Brain microvascular endothelial cell (primary cell): Measurements from ENCODE around the gene MED9.
"Not testable (repeated sequence)": the region's sequence is repeated elsewhere in the genome, so short reads cannot be mapped to it uniquely, and the experiment has no call there.

Source experiments
- DNase-seq: peaks from one replicate; pipeline ENCODE4 v3.0.0-alpha.2; 2020
- H3K27ac ChIP-seq: fragments of 250-450 bp; sonication (Bioruptor Pico); 2 replicates; pipeline ENCODE4 v1.5.1; 2020; ENCODE audit warnings: mild to moderate bottlenecking, moderate library complexity
- H3K27me3 ChIP-seq: fragments of 250-450 bp; sonication (Bioruptor Pico); replicated peaks from 2 replicates; pipeline ENCODE4 v1.5.1; 2020; ENCODE audit warnings: mild to moderate bottlenecking
- H3K36me3 ChIP-seq: fragments of 250-450 bp; sonication (Bioruptor Pico); replicated peaks from 2 replicates; pipeline ENCODE4 v1.5.1; 2020; ENCODE audit warnings: mild to moderate bottlenecking
- H3K4me3 ChIP-seq: 2 replicates; pipeline ENCODE4 v1.5.1; 2011; ENCODE audit warnings: low read depth, mild to moderate bottlenecking, control low read depth, low read length, moderate library complexity
- CTCF ChIP-seq: IDR thresholded peaks from 2 replicates; pipeline ENCODE4 v1.5.1; 2011; ENCODE audit warnings: low read depth, mild to moderate bottlenecking, moderate library complexity, low read length, control low read depth, inconsistent platforms; ENCODE audit errors: missing control alignments
- in situ Hi-C: cut with HindIII; loops from 2 replicates; pipeline ENCODE4 v1.10.0; 2017; ENCODE audit warnings: low sequenced_read_pairs, low pct_ligation_motif_present

The MED9 gene

GRCh38 chr17:17476865-17477467, at the start of gene MED9:
Gene MED9, plus strand, starts transcription at chr17:17477000. Its CDS starts 42 bp downstream, at chr17:17477042.
- no peak for TF ChIP-seq CTCF
- Histone ChIP-seq H3K4me3 (peak within 1 kb of the TSS; percentile 96), H3K36me3 (no peaks in the 10 kb centered on the region), H3K27ac (peak within 1 kb of the TSS; percentile 56), H3K27me3 (peaks cover 2% of the 10 kb centered on the region)
- DNase-seq: peak; percentile 72
- in situ Hi-C loops: no loop called here

GRCh38 chr17:17429222-17429621, 47.6 kb upstream of the MED9 start:
- TF ChIP-seq CTCF: no peak
- H3K27ac ChIP-seq: no peak overlapping the region
- H3K36me3 ChIP-seq: no peaks in the 10 kb centered on the region
- no peak for DNase-seq
- in situ Hi-C loops: no loop called here
- H3K27me3 ChIP-seq: peaks cover 5% of the 10 kb centered on the region
- H3K4me3 ChIP-seq: no peak overlapping the region

GRCh38 chr17:17430924-17431323, 45.9 kb upstream of the MED9 start:
- H3K36me3 ChIP-seq, in situ Hi-C loops, H3K4me3 ChIP-seq, H3K27ac ChIP-seq, DNase-seq, H3K27me3 ChIP-seq: not testable (repeated sequence)

GRCh38 chr17:17431605-17432004, 45.2 kb upstream of the MED9 start:
- H3K27ac ChIP-seq: no peak overlapping the region
- in situ Hi-C loops: no loop called here
- H3K27me3 ChIP-seq: peaks cover 3% of the 10 kb centered on the region
- no peak for DNase-seq
- H3K36me3 ChIP-seq: no peaks in the 10 kb centered on the region
- TF ChIP-seq CTCF: no peak
- no peak overlapping the region for H3K4me3 ChIP-seq

- in situ Hi-C loops: no loop called here
- H3K4me3 ChIP-seq: no peak overlapping the region
- no peak overlapping the region for H3K27ac ChIP-seq
- DNase-seq: no peak
- peaks cover 3% of the 10 kb centered on the region for H3K27me3 ChIP-seq
- no peaks in the 10 kb centered on the region for H3K36me3 ChIP-seq
- no peak for TF ChIP-seq CTCF
Measured at GRCh38 chr17:17433000-17433703, 43.6 kb upstream of the MED9 start.

- H3K27ac ChIP-seq: no peak overlapping the region
Measured at GRCh38 chr17:17434477-17434876, 42.3 kb upstream of the MED9 start.

More at GRCh38 chr17:17434477-17434876, 42.3 kb upstream of the MED9 start:
- peaks cover 3% of the 10 kb centered on the region for H3K27me3 ChIP-seq
- in situ Hi-C loops: no loop called here
- no peak for TF ChIP-seq CTCF
- no peak overlapping the region for H3K4me3 ChIP-seq
- H3K36me3 ChIP-seq: no peaks in the 10 kb centered on the region
- no peak for DNase-seq
